ENCODE measurements around the gene CNTNAP2. TPM values are rescaled to one million over a fixed set of nuclear protein-coding genes. Genes with fewer than 3 reads are reported as not detected.

The CNTNAP2 gene
- total and polyA plus RNA-seq, 2 of the 4 experiments (the other 2 are of a cell fraction): not detected

DNA sequence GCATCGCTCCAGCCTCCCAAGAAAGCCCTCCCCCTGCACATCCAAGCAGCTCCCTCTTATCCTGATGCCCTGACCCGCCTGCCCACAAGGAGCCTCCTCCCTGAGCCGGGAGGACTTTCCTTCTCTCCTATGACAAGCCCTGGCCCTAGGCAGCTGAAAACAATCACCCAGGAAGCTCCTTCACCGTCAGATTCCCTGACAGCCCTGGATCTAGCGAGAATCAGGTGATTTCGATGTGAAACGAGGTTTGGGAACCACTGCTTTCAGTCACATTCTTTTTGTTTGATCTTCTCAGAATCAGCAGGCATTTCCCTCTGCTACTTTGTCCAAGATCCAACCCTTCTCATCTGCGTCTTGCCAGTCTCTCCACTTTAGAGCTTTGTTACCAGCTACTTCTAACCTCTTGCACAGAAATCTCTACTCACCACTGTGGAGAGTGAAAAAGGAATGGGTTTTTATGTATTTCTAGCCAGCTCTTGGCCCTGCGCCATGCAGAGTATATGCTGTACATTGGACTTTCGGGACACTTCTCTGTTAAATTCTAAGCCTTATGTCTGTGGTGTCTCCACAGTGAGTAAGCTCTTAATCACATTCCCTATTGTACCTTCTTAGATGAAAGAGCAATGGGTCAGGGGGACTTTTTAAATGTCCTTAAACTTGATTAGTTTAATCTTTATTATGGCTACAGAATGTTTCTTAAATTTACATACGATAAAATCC is 2220.8 kb downstream of the CNTNAP2 start:
- ATAC-seq (ENCODE audit: low read depth): no peak

More for the DNA sequence above, 2220.8 kb downstream of the CNTNAP2 start:
- Histone ChIP-seq H4K91ac (ENCODE audit: insufficient read depth, low read depth, low read length) (no peak overlapping the region), H2AK9ac (replicated peaks; ENCODE audit: low read depth, low read length, poor library complexity) (no peak overlapping the region), H2BK15ac (ENCODE audit: low read depth, low read length) (no peak overlapping the region), H2BK5ac (ENCODE audit: low read depth, low read length, poor library complexity, severe bottlenecking) (no peak overlapping the region), H2AK5ac (ENCODE audit: low read depth, low read length) (no peak overlapping the region), H3K4me3 (ENCODE audit: insufficient read depth, low read depth, low read length) (no peak overlapping the region), H3K79me1 (ENCODE audit: low read depth in 1 of 2, low read length in 2 of 2) (no peaks in the 10 kb centered on the region), H2BK120ac (ENCODE audit: low read depth, low read length) (no peak overlapping the region), H3K56ac (ENCODE audit: extremely low read depth, insufficient read depth, low read length) (no peak overlapping the region), H2BK20ac (ENCODE audit: low read depth, low read length) (no peak overlapping the region), H4K20me1 (ENCODE audit: insufficient read depth, low read length) (no peaks in the 10 kb centered on the region), H2AFZ (replicated peaks; ENCODE audit: low read length, poor library complexity) (no peak overlapping the region), H4K5ac (ENCODE audit: low read depth, low read length) (no peak overlapping the region), H3K14ac (replicated peaks; ENCODE audit: low read depth, low read length) (no peak overlapping the region), H3K4me1 (ENCODE audit: control insufficient read depth, insufficient read depth, low read length) (no peaks in the 10 kb centered on the region), H3K9me1 (ENCODE audit: insufficient read depth, low read length) (no peaks in the 10 kb centered on the region), H3K9me3 (ENCODE audit: control insufficient read depth, insufficient read depth, low read length) (peaks cover 11% of the 10 kb centered on the region; the same call in 1 of the 2 replicates), H3K18ac (ENCODE audit: low read depth, low read length) (no peak overlapping the region), H3K27ac (ENCODE audit: insufficient read depth, low read length) (no peak overlapping the region), H3K4me2 (ENCODE audit: low read depth, low read length) (no peak overlapping the region), H4K8ac (ENCODE audit: low read depth in 2 of 2, low read length in 2 of 2) (no peak overlapping the region), H3K9ac (ENCODE audit: low read depth, low read length) (no peak overlapping the region), H3K4ac (ENCODE audit: low read depth, low read length) (no peak overlapping the region), H3K23ac (ENCODE audit: low read depth, low read length) (no peak overlapping the region), H3K36me3 (ENCODE audit: control insufficient read depth, insufficient read depth, low read length) (no peaks in the 10 kb centered on the region), H3K27me3 (ENCODE audit: control insufficient read depth, insufficient read depth, low read length) (no peaks in the 10 kb centered on the region)
- ChIA-PET CTCF (no interaction called here), POLR2A (ENCODE audit: unreplicated experiment) (no interaction called here)
- DNase-seq: no peak
- intact Hi-C loops (cut with micrococcal nuclease): no loop called here
- TF ChIP-seq BHLHE40 (IDR thresholded peaks at IDR 0.05; ENCODE audit: low read depth, low read length) (no peak), RFX5 (IDR thresholded peaks at IDR 0.05; ENCODE audit: low read depth, low read length) (no peak), POLR2A (IDR thresholded peaks at IDR 0.05; ENCODE audit: low read depth, low read length) (no peak), MAZ (IDR thresholded peaks at IDR 0.05; ENCODE audit: borderline replicate concordance, low read depth, low read length) (no peak), MXI1 (IDR thresholded peaks at IDR 0.05; ENCODE audit: borderline replicate concordance, low read depth, low read length) (no peak), RAD21 (IDR thresholded peaks at IDR 0.05; ENCODE audit: low read length) (no peak), NFE2L2 (IDR thresholded peaks at IDR 0.05; ENCODE audit: low read depth, low read length) (no peak), CHD1 (IDR thresholded peaks at IDR 0.05; ENCODE audit: low read depth, low read length) (no peak), SMC3 (IDR thresholded peaks at IDR 0.05; ENCODE audit: low read depth, low read length) (no peak), FOS (IDR thresholded peaks at IDR 0.05; ENCODE audit: low read depth, low read length) (no peak), USF2 (IDR thresholded peaks at IDR 0.05; ENCODE audit: low read depth, low read length) (no peak), RCOR1 (IDR thresholded peaks at IDR 0.05; ENCODE audit: insufficient replicate concordance, low read length) (no peak), MAFK (IDR thresholded peaks at IDR 0.05; ENCODE audit: low read depth, low read length) (no peak), CEBPB (IDR thresholded peaks at IDR 0.05; ENCODE audit: low read depth, low read length) (no peak)
- TF ChIP-seq, protein P1, sequence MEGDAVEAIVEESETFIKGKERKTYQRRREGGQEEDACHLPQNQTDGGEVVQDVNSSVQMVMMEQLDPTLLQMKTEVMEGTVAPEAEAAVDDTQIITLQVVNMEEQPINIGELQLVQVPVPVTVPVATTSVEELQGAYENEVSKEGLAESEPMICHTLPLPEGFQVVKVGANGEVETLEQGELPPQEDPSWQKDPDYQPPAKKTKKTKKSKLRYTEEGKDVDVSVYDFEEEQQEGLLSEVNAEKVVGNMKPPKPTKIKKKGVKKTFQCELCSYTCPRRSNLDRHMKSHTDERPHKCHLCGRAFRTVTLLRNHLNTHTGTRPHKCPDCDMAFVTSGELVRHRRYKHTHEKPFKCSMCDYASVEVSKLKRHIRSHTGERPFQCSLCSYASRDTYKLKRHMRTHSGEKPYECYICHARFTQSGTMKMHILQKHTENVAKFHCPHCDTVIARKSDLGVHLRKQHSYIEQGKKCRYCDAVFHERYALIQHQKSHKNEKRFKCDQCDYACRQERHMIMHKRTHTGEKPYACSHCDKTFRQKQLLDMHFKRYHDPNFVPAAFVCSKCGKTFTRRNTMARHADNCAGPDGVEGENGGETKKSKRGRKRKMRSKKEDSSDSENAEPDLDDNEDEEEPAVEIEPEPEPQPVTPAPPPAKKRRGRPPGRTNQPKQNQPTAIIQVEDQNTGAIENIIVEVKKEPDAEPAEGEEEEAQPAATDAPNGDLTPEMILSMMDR (conservative IDR thresholded peaks at IDR 0.05; ENCODE audit: low read depth, low read length): no peak
- TF ChIP-seq, protein P2, sequence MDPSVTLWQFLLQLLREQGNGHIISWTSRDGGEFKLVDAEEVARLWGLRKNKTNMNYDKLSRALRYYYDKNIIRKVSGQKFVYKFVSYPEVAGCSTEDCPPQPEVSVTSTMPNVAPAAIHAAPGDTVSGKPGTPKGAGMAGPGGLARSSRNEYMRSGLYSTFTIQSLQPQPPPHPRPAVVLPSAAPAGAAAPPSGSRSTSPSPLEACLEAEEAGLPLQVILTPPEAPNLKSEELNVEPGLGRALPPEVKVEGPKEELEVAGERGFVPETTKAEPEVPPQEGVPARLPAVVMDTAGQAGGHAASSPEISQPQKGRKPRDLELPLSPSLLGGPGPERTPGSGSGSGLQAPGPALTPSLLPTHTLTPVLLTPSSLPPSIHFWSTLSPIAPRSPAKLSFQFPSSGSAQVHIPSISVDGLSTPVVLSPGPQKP (IDR thresholded peaks at IDR 0.05; ENCODE audit: borderline replicate concordance, low read depth, low read length): no peak
- BruUV-seq (replicated peaks): no TSS peak
- WGBS, 2 experiments (ENCODE audit: extremely low coverage in 2 of 2, insufficient read length in 1 of 2): 26% methylated on average over 3 of the region's 11 CpGs; no CpG with 5 or more reads in 1 of the 2 experiments
- dilution Hi-C loops (cut with HindIII; ENCODE audit: low sequenced_read_pairs, unreplicated experiment): no loop called here
- in situ Hi-C loops (cut with MboI; ENCODE audit: low sequenced_read_pairs): no loop called here
